ENCODE results near the gene MYO9B. TPM values are rescaled to one million over a fixed set of nuclear protein-coding genes. Genes with fewer than 3 reads are reported as not detected.

MYO9B gene
- total and polyA plus RNA-seq, 2 donors (not counting 1 experiment from before 2014, with no cell fraction given) = 32.5 to 52.5 TPM

DNA sequence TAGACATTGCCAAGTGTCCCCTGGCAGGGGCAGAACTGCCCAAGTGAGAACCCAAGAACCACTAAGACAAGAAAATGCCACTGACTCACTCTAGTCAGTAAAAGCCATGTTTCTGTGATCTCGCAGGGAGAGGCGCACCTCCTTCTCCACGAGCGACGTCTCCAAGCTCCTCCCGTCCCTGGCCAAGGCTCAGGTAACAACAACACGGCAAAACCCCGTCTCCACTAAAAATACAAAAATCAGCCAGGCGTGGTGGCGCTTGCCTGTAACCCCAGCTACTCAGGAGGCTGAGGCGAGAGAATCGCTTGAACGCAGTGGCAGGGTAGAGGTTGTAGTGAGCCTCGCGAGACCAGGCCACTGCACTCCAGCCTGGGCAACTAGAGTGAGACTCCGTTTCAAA lies 122.1 kb downstream of the MYO9B start:
- Histone ChIP-seq H3K4me1 (ENCODE audit: control insufficient read depth, extremely low read depth, insufficient read depth, low read length) (no peaks in the 10 kb centered on the region), H2AFZ (ENCODE audit: low read length) (no peak overlapping the region), H3K9me3 (ENCODE audit: control insufficient read depth, insufficient read depth, low read depth, low read length) (no peaks in the 10 kb centered on the region), H3K36me3 (ENCODE audit: control insufficient read depth, insufficient read depth, low read length) (peaks cover 49% of the 10 kb centered on the region), H4K20me1 (ENCODE audit: control insufficient read depth, extremely low read depth, insufficient read depth, low read length) (no peaks in the 10 kb centered on the region), H3K79me2 (ENCODE audit: control insufficient read depth, insufficient read depth, low read length) (no peaks in the 10 kb centered on the region), H3K4me2 (ENCODE audit: extremely low read depth, insufficient read depth, low read length) (no peak overlapping the region), H3K27me3 (ENCODE audit: control insufficient read depth, insufficient read depth, low read length) (no peaks in the 10 kb centered on the region), H3K4me3 (replicated peaks in 1 of 4; ENCODE audit: control extremely low read depth in 1 of 4, insufficient read depth in 1 of 4, low read depth in 3 of 4, low read length in 4 of 4) (no peak overlapping the region), H3K9ac (ENCODE audit: insufficient read depth, low read length) (no peak overlapping the region), H3K27ac (ENCODE audit: insufficient read depth, low read length) (no peak overlapping the region)
- no peak for DNase-seq (ENCODE audit: low read depth in 2 of 2)
- TF ChIP-seq EZH2 (IDR thresholded peaks at IDR 0.05; ENCODE audit: low read length, missing control alignments) = no peak
- TF ChIP-seq, protein P1, sequence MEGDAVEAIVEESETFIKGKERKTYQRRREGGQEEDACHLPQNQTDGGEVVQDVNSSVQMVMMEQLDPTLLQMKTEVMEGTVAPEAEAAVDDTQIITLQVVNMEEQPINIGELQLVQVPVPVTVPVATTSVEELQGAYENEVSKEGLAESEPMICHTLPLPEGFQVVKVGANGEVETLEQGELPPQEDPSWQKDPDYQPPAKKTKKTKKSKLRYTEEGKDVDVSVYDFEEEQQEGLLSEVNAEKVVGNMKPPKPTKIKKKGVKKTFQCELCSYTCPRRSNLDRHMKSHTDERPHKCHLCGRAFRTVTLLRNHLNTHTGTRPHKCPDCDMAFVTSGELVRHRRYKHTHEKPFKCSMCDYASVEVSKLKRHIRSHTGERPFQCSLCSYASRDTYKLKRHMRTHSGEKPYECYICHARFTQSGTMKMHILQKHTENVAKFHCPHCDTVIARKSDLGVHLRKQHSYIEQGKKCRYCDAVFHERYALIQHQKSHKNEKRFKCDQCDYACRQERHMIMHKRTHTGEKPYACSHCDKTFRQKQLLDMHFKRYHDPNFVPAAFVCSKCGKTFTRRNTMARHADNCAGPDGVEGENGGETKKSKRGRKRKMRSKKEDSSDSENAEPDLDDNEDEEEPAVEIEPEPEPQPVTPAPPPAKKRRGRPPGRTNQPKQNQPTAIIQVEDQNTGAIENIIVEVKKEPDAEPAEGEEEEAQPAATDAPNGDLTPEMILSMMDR (conservative IDR thresholded peaks at IDR 0.05 in 1 of 2, IDR thresholded peaks at IDR 0.05 in 1 of 2; ENCODE audit: low read depth in 1 of 2, low read length in 2 of 2) = no peak

DNA sequence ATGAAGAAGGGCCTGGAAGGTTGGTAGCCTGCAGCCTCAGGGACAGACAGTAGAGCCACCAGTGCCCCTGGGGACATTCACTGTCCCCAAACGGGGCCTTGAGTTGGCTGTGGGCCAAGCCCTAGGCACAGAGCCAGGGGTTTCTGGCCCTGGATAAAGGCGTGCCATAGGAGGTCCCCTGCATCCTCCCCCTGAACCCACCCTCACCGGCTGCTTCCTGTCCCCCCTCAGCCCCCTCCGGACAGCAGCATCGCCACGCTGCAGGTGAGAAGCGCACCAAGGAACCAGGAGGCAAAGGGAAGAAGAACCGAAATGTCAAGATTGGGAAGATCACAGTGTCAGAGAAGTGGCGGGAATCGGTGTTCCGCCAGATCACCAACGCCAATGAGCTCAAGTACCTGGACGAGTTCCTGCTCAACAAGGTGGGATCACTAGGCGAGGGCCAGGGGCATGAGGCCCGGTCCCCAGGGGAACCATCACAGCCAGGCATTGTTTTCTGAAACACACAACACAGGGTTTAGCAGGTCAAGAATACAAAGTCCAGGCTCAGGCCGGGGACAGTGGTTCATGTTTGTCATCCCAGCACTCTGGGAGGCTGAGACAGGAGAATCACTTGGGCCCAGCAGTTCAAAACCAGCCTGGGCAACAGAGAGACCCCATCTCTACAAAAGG lies 125.0 kb downstream of the MYO9B start:
- no peaks in the 10 kb centered on the region for H4K20me1 ChIP-seq (ENCODE audit: control insufficient read depth, extremely low read depth, insufficient read depth, low read length)
- H2AFZ ChIP-seq (ENCODE audit: low read length) = no peak overlapping the region
- no peak for DNase-seq (ENCODE audit: low read depth in 2 of 2)
- no peak overlapping the region for H3K9ac ChIP-seq (ENCODE audit: insufficient read depth, low read length)
- H3K4me3 ChIP-seq (replicated peaks in 1 of 4; ENCODE audit: control extremely low read depth in 1 of 4, insufficient read depth in 1 of 4, low read depth in 3 of 4, low read length in 4 of 4) = no peak overlapping the region
- no peaks in the 10 kb centered on the region for H3K4me1 ChIP-seq (ENCODE audit: control insufficient read depth, extremely low read depth, insufficient read depth, low read length)
- no peak overlapping the region for H3K4me2 ChIP-seq (ENCODE audit: extremely low read depth, insufficient read depth, low read length)
- peaks cover 34% of the 10 kb centered on the region for H3K36me3 ChIP-seq (ENCODE audit: control insufficient read depth, insufficient read depth, low read length)
- no peaks in the 10 kb centered on the region for H3K79me2 ChIP-seq (ENCODE audit: control insufficient read depth, insufficient read depth, low read length)
- no peaks in the 10 kb centered on the region for H3K27me3 ChIP-seq (ENCODE audit: control insufficient read depth, insufficient read depth, low read length)
- H3K9me3 ChIP-seq (ENCODE audit: control insufficient read depth, insufficient read depth, low read depth, low read length) = no peaks in the 10 kb centered on the region
- H3K27ac ChIP-seq (ENCODE audit: insufficient read depth, low read length) = no peak overlapping the region
- no peak for TF ChIP-seq EZH2 (IDR thresholded peaks at IDR 0.05; ENCODE audit: low read length, missing control alignments)
- TF ChIP-seq, protein P1 (conservative IDR thresholded peaks at IDR 0.05 in 1 of 2, IDR thresholded peaks at IDR 0.05 in 1 of 2; ENCODE audit: low read depth in 1 of 2, low read length in 2 of 2) = no peak

DNA sequence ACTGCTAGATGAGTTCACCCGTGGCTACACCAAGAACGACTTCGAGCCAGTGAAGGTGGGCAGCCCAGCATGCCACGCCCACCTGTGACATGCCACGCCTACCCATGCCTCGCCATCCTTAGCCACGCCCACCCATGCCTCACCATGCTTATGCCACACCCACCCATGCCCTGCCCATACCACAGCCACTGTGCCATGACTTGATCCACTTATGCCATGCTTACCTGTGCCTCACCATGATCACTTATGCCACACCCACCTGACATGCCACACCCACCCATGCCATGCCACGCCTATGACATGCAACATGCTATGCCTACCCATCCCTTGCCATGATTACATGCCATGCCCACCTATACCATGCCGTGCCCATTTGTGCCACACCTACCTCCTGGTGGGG lies 126.7 kb downstream of the MYO9B start:
- DNase-seq (ENCODE audit: low read depth in 2 of 2) = no peak
- TF ChIP-seq, protein P1 (conservative IDR thresholded peaks at IDR 0.05 in 1 of 2, IDR thresholded peaks at IDR 0.05 in 1 of 2; ENCODE audit: low read depth in 1 of 2, low read length in 2 of 2) = no peak
- no peak for TF ChIP-seq EZH2 (IDR thresholded peaks at IDR 0.05; ENCODE audit: low read length, missing control alignments)
- Histone ChIP-seq H4K20me1 (ENCODE audit: control insufficient read depth, extremely low read depth, insufficient read depth, low read length) (no peaks in the 10 kb centered on the region), H3K36me3 (ENCODE audit: control insufficient read depth, insufficient read depth, low read length) (peaks cover 41% of the 10 kb centered on the region), H3K79me2 (ENCODE audit: control insufficient read depth, insufficient read depth, low read length) (no peaks in the 10 kb centered on the region), H3K4me3 (replicated peaks in 1 of 4; ENCODE audit: control extremely low read depth in 1 of 4, insufficient read depth in 1 of 4, low read depth in 3 of 4, low read length in 4 of 4) (no peak overlapping the region), H3K27me3 (ENCODE audit: control insufficient read depth, insufficient read depth, low read length) (no peaks in the 10 kb centered on the region), H3K9me3 (ENCODE audit: control insufficient read depth, insufficient read depth, low read depth, low read length) (no peaks in the 10 kb centered on the region), H3K27ac (ENCODE audit: insufficient read depth, low read length) (no peak overlapping the region), H3K4me1 (ENCODE audit: control insufficient read depth, extremely low read depth, insufficient read depth, low read length) (no peaks in the 10 kb centered on the region), H3K9ac (ENCODE audit: insufficient read depth, low read length) (no peak overlapping the region), H2AFZ (ENCODE audit: low read length) (no peak overlapping the region), H3K4me2 (ENCODE audit: extremely low read depth, insufficient read depth, low read length) (no peak overlapping the region)
